Ovary (tissue), 9 donors: ENCODE results near the gene POLD2. TPM values are rescaled to one million over a fixed set of nuclear protein-coding genes. Genes with fewer than 3 reads are reported as not detected.

Experiments used
- DNase-seq, 5 donors: peaks; one replicate each; pipeline ENCODE4 v3.0.0-alpha.2; 2019 to 2020
- H3K27ac ChIP-seq, 2 donors: fragments of 200-600 bp; one replicate each; pipeline versions ENCODE4 v1.5.1 to v1.8.0; 2019 to 2022
- H3K27me3 ChIP-seq: fragments of 200-600 bp; one replicate; pipeline ENCODE4 v1.8.0; 2022
- H3K36me3 ChIP-seq: fragments of 200-600 bp; sonication (generic); one replicate; pipeline ENCODE4 v1.5.1; 2019
- H3K4me1 ChIP-seq: one replicate; pipeline ENCODE4 v1.8.1; 2013; ENCODE audit warnings: mild to moderate bottlenecking, moderate library complexity; ENCODE audit not compliant: insufficient read depth
- H3K4me3 ChIP-seq: fragments of 200-600 bp; sonication (generic); one replicate; pipeline ENCODE4 v1.5.1; 2017
- H3K9me3 ChIP-seq, 2 donors: fragments of 200-600 bp in 1 of 2; sonication (generic) in 1 of 2; one replicate each; pipeline versions ENCODE4 v1.5.1 to v1.8.1; 2013 to 2019; ENCODE audit warnings: mild to moderate bottlenecking in 1 of 2, moderate library complexity in 1 of 2
- CTCF ChIP-seq, 3 donors: fragments of 450-650 bp in 2 of 3; fragments of 200-600 bp in 1 of 3; IDR thresholded peaks; one replicate each; pipeline versions ENCODE4 v1.5.1 to v1.8.0; 2016 to 2022; ENCODE audit warnings: antibody characterized with exemption in 3 of 3, mild to moderate bottlenecking in 1 of 3
- EP300 ChIP-seq: sonication (generic); formaldehyde crosslinking; IDR thresholded peaks from one replicate; pipeline ENCODE4 v1.6.1; 2017; ENCODE audit warnings: antibody characterized with exemption
- POLR2A ChIP-seq: fragments of 450-650 bp; IDR thresholded peaks from one replicate; pipeline ENCODE4 v1.6.1; 2017; ENCODE audit warnings: antibody characterized with exemption, mild to moderate bottlenecking, moderate library complexity
- WGBS, 3 donors: extraction: QIAGEN DNeasy Blood & Tissue Kit in 1 of 3; methylation state at CpG; one replicate each; pipeline versions ENCODE4 v1.1.5 to v1.1.7; 2013 to 2017; 5-methylcytosine and 5-hydroxymethylcytosine counted together
- intact Hi-C, 4 donors: fragments of 100-400 bp; cut with DNase I; formaldehyde crosslinking; loops; one replicate each; pipeline versions ENCODE4 v1.11.0 to v1.15.1; 2022 to 2023
- microRNA-seq, 3 donors: library from miRNA; unstranded; fragments of <30 nt; microRNA quantifications; one replicate each; pipeline versions ENCODE4 to v1.2.0, GENCODE V29; 2019 to 2020
- polyA plus RNA-seq, 2 donors: library from polyadenylated mRNA; stranded (reverse); fragments of 200-250 nt in 1 of 2; fragments of 350-450 nt in 1 of 2; fragmentation: Illumina TruSeq in 1 of 2; extraction: RNeasy Lipid Tissue Mini Kit (QIAGEN cat#74804) in 1 of 2; gene quantifications; one replicate each; pipeline ENCODE4 v1.2.3, GENCODE V29; 2013 to 2014
- small RNA-seq: library from RNA; depleted of rRNA; stranded (forward); fragments of <200 nt; gene quantifications from one replicate; pipeline ENCODE3, GENCODE V24; 2016
- total RNA-seq, 7 donors: library from RNA; depleted of rRNA in 2 of 7; stranded (reverse); fragments of >200 nt in 2 of 7; fragmentation: NEBNext Ultra II Directional in 3 of 7; extraction: Animal tissue kit (Norgen Biotek cat#: 25700) in 3 of 7; gene quantifications; one replicate each; pipeline versions ENCODE4 v1.1.0 to v1.2.4, GENCODE V29; 2016 to 2023
- donor health status: DM: no; HTN: no; CAD: no; lungs with moderate emphysema.
- donor health status: DM: no; HTN: no; CAD: no.
- donor health status: Bipolar disorder and iron deficiency.
- donor health status: DM: yes; HTN: yes; CAD: no.
- donor health status: DM: no; HTN: no; CAD: no.
- donor health status: DM: yes; HTN: yes; CAD: no.

The POLD2 gene
- total and polyA plus RNA-seq, 9 donors: 35.3 to 118 (median 73.5) TPM

- H3K36me3 ChIP-seq: no peaks in the 10 kb centered on the region
- intact Hi-C loops: no loop called here
- H3K4me3 ChIP-seq: no peak within 1 kb of the TSS
- H3K9me3 ChIP-seq: no peaks in the 10 kb centered on the region
- no peaks in the 10 kb centered on the region for H3K27me3 ChIP-seq
- WGBS, 3 donors: 8 to 16% (median 15%) methylated on average over 14 of the region's 14 CpGs
- TF ChIP-seq CTCF (IDR thresholded peaks at IDR 0.05) (no peak), EP300 (no peak), POLR2A (no peak)
- DNase-seq: peak in 2 of 5 donors; percentile 54 to 57
- H3K4me1 ChIP-seq: peaks cover 15% of the 10 kb centered on the region
- H3K27ac ChIP-seq: no peak within 1 kb of the TSS
These were observed 57.8 kb downstream of the POLD2 start, which contains the start of gene PGAM2 for GRCh38 chr7:44065431-44066110. TSS of gene PGAM2 (minus strand) at chr7:44065567. CDS start at chr7:44065529, 38 bp downstream.

DNA sequence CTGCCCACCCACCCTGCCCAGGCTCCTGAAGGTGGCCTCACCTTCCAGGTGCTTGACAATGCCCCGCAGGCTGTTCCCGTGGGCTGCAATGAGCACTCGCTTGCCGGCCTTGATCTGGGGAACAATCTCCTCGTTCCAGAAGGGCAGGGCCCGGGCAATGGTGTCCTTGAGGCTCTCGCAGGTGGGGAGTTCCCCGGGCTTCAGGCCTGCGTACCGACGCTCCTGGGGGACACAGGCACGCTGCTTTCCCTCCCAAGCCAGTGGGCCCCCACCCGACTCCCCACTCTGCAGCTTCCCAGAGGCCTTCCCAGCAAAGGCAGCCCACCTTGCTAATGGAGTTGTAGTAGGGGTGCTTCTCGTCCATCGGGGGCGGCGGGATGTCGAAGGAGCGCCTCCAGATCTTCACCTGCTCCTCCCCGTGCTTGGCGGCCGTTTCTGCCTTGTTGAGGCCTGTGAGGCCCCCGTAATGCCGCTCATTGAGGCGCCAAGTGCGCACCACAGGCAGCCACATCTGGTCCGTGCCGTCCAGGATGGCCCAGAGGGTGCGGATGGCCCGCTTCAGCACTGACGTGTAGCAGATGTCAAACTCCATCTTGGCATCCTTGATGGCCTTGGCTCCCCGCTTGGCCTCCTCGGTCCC lies 58.4 kb downstream of the POLD2 start:
- H3K27ac ChIP-seq: no peak overlapping the region
- H3K4me3 ChIP-seq: no peak overlapping the region
- TF ChIP-seq CTCF (IDR thresholded peaks at IDR 0.05): no peak
- no peak for TF ChIP-seq EP300
- no peak for TF ChIP-seq POLR2A
- no peaks in the 10 kb centered on the region for H3K9me3 ChIP-seq
- no peaks in the 10 kb centered on the region for H3K27me3 ChIP-seq
- peaks cover 15% of the 10 kb centered on the region for H3K4me1 ChIP-seq
- intact Hi-C loops: no loop called here
- WGBS, 3 donors: 4 to 23% (median 7%) methylated on average over 32 to 33 of the region's 33 CpGs
- peak in 2 of 5 donors; percentile 42 to 50 for DNase-seq
- H3K36me3 ChIP-seq: no peaks in the 10 kb centered on the region

Small RNA genes lying within 50 kb of the gene (microRNA-seq; reads per million reads assigned to microRNA genes)
- 0.36 to 0.95 (median 0.75) reads per million in 3 donors for gene MIR6838

Small RNA genes lying within 50 kb of the gene (small RNA-seq; reads per million reads assigned to genes)
- not detected for gene RNA5SP230

Other genes with a start within 250 kb of the POLD2 start
- gene URGCP, start 217.0 kb downstream of the POLD2 start, total RNA-seq: 10 to 100 TPM; 20.9 to 41.0 (median 38.8) TPM
- 10 to 100 TPM; 19.3 to 55.1 TPM for gene URGCP, start 217.0 kb downstream of the POLD2 start, polyA plus RNA-seq
- gene UBE2D4, start 197.1 kb downstream of the POLD2 start, total RNA-seq: 10 to 100 TPM in 6 of 7 donors, 1 to 10 TPM in 1; 9.1 to 24.8 (median 19.1) TPM
- 10 to 100 TPM in 1 of 2 donors, 1 to 10 TPM in 1; 9.9 to 32.1 TPM for gene UBE2D4, start 197.1 kb downstream of the POLD2 start, polyA plus RNA-seq
- gene SPDYE1, start 125.7 kb downstream of the POLD2 start, total RNA-seq: under 1 TPM in 3 of 7 donors, not detected in 4; 0.10 to 0.17 (median 0.13) TPM
- gene SPDYE1, start 125.7 kb downstream of the POLD2 start, polyA plus RNA-seq: under 1 TPM in 1 of 2 donors, not detected in 1; 0.02 TPM
- 10 to 100 TPM; 56.3 to 91.1 (median 70.2) TPM for gene DBNL, start 78.8 kb downstream of the POLD2 start, total RNA-seq
- 10 to 100 TPM; 22.0 to 57.7 TPM for gene DBNL, start 78.8 kb downstream of the POLD2 start, polyA plus RNA-seq
- 1 to 10 TPM in 4 of 7 donors, under 1 TPM in 1, not detected in 2; 0.72 to 3.2 (median 1.9) TPM for gene PGAM2, start 58.0 kb downstream of the POLD2 start, total RNA-seq
- gene PGAM2, start 58.0 kb downstream of the POLD2 start, polyA plus RNA-seq: 1 to 10 TPM in 1 of 2 donors, under 1 TPM in 1; 0.40 to 1.7 TPM
- gene POLM, start 41.0 kb downstream of the POLD2 start, total RNA-seq: 10 to 100 TPM; 20.9 to 37.3 (median 30.2) TPM
- gene POLM, start 41.0 kb downstream of the POLD2 start, polyA plus RNA-seq: 10 to 100 TPM in 1 of 2 donors, 1 to 10 TPM in 1; 5.1 to 24.7 TPM
- 100 to 1,000 TPM; 137 to 563 (median 327) TPM for gene AEBP1, start 19.2 kb downstream of the POLD2 start, total RNA-seq
- 100 to 1,000 TPM; 240 to 283 TPM for gene AEBP1, start 19.2 kb downstream of the POLD2 start, polyA plus RNA-seq
- 1 to 10 TPM in 3 of 7 donors, under 1 TPM in 1, not detected in 3; 0.46 to 2.0 (median 1.6) TPM for gene MYL7, start 17.8 kb upstream of the POLD2 start, total RNA-seq
- gene MYL7, start 17.8 kb upstream of the POLD2 start, polyA plus RNA-seq: 1 to 10 TPM in 1 of 2 donors, under 1 TPM in 1; 0.35 to 1.5 TPM
- gene GCK, start 65.9 kb upstream of the POLD2 start, total RNA-seq: 1 to 10 TPM in 5 of 7 donors, under 1 TPM in 2; 0.75 to 2.9 (median 1.3) TPM
- 1 to 10 TPM in 1 of 2 donors, under 1 TPM in 1; 0.48 to 2.7 TPM for gene GCK, start 65.9 kb upstream of the POLD2 start, polyA plus RNA-seq
- gene YKT6, start 77.4 kb upstream of the POLD2 start, total RNA-seq: 10 to 100 TPM; 22.2 to 68.0 (median 40.5) TPM
- gene YKT6, start 77.4 kb upstream of the POLD2 start, polyA plus RNA-seq: 10 to 100 TPM; 28.1 to 67.3 TPM
- gene CAMK2B, start 202.0 kb upstream of the POLD2 start, total RNA-seq: 1 to 10 TPM in 1 of 7 donors, under 1 TPM in 4, not detected in 2; 0.24 to 1.4 (median 0.45) TPM
- under 1 TPM; 0.22 to 0.48 TPM for gene CAMK2B, start 202.0 kb upstream of the POLD2 start, polyA plus RNA-seq